PC-3 (cell line): Measurements from ENCODE around the gene CLINT1.

Experiments used
- EZH2 ChIP-seq: fragments of 300-600 bp; sonication (generic); IDR thresholded peaks from one replicate; pipeline ENCODE4 v1.6.1; 2017; ENCODE audit warnings: antibody characterized with exemption, mild to moderate bottlenecking, low read length; ENCODE audit not compliant: unreplicated experiment
- EZH2phosphoT487 ChIP-seq: fragments of 300-600 bp; sonication (generic); IDR thresholded peaks from 2 replicates; pipeline ENCODE4 v1.6.1; 2018; ENCODE audit warnings: mild to moderate bottlenecking, antibody characterized with exemption, low read length, borderline replicate concordance
- TF ChIP-seq, protein P1 (sequence below): fragments of 300-600 bp; sonication (generic); conservative IDR thresholded peaks from 2 replicates; pipeline ENCODE4 v1.5.1; 2017; ENCODE audit warnings: antibody characterized with exemption, low read depth, mild to moderate bottlenecking, low read length

DNA sequence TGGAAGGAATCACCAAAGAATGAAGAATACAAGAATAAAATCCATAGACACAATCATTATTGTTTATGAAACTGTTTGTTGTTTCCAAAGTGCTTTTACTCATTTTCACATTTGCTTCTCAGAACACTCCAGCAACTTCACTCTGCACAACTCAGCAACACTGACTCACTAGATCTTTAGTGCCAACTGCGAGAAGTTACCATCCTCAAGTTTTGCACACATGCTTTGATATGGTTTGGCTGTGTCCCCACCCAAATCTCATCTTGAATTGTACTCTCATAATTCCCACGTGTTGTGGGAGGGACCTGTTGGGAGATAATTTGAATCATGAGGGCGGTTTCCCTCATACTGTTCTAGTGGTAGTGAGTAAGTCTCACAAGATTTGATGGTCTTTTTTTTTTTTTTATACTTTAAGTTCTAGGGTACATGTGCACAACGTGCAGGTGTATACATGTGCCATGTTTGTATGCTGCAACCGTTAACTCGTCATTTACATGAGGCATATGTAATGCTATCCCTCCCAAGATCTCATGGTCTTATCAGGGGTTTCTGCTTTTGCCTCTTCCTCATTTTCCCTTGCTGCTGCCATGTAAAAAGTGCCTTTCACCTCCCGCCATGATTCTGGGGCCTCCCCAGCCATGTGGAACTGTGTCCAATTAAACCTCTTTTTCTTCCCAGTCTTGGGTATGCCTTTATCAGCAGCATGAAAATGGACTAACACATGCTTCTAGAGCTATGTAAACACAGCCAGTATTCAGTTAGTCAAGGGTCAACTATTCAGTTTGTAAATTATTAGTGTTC is 36.9 kb downstream of the CLINT1 start:
- TF ChIP-seq, protein P1, sequence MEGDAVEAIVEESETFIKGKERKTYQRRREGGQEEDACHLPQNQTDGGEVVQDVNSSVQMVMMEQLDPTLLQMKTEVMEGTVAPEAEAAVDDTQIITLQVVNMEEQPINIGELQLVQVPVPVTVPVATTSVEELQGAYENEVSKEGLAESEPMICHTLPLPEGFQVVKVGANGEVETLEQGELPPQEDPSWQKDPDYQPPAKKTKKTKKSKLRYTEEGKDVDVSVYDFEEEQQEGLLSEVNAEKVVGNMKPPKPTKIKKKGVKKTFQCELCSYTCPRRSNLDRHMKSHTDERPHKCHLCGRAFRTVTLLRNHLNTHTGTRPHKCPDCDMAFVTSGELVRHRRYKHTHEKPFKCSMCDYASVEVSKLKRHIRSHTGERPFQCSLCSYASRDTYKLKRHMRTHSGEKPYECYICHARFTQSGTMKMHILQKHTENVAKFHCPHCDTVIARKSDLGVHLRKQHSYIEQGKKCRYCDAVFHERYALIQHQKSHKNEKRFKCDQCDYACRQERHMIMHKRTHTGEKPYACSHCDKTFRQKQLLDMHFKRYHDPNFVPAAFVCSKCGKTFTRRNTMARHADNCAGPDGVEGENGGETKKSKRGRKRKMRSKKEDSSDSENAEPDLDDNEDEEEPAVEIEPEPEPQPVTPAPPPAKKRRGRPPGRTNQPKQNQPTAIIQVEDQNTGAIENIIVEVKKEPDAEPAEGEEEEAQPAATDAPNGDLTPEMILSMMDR: no peak
- TF ChIP-seq EZH2: no peak
- TF ChIP-seq EZH2phosphoT487: no peak
